HG02973 (cell line): Measurements from ENCODE around the gene VPS45.
"Not testable (repeated sequence)": the region's sequence is repeated elsewhere in the genome, so short reads cannot be mapped to it uniquely, and the experiment has no call there.

Experiments used
- ATAC-seq: cut with Tn5 transposase; IDR thresholded peaks from one replicate; pipeline ENCODE4 v1.9.1; 2021; ENCODE audit warnings: moderate library complexity; ENCODE audit not compliant: unreplicated experiment

VPS45 gene

DNA sequence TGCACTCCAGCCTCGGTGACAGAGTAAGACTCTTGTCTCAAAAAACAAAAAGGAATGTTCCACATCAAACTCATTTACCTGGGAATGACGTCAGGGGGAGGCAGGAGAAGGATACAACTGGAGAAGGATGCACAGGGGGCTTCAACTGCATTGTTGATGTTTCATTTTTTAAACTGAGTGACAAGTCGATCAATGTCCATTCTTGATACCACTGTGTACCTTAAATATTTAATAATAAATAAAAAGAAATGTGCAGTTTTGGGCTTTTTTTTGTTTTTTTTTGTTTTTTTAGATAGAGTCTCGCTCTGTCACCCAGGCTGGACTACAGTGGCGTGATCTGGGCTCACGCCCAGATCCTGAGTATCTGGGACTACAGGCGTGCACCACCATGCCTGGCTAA is 117.9 kb downstream of the VPS45 start:
- ATAC-seq: no peak

DNA sequence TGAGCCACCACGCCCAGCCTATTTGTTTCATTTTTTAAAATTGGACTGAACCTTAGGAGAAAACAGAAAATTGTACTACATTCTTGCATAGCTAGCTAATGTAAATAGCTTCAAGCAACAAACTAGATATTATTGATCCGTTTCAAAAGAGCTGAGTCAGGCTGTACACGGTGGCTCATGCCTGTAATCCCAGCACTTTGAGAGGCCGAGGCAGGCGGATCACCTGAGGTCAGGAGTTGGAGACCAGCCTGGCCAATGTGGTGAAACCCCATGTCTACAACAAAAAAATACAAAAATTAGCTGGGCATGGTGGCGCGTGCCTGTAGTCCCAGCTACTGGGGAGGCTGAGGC is 118.8 kb downstream of the VPS45 start:
- not testable (repeated sequence) for ATAC-seq

DNA sequence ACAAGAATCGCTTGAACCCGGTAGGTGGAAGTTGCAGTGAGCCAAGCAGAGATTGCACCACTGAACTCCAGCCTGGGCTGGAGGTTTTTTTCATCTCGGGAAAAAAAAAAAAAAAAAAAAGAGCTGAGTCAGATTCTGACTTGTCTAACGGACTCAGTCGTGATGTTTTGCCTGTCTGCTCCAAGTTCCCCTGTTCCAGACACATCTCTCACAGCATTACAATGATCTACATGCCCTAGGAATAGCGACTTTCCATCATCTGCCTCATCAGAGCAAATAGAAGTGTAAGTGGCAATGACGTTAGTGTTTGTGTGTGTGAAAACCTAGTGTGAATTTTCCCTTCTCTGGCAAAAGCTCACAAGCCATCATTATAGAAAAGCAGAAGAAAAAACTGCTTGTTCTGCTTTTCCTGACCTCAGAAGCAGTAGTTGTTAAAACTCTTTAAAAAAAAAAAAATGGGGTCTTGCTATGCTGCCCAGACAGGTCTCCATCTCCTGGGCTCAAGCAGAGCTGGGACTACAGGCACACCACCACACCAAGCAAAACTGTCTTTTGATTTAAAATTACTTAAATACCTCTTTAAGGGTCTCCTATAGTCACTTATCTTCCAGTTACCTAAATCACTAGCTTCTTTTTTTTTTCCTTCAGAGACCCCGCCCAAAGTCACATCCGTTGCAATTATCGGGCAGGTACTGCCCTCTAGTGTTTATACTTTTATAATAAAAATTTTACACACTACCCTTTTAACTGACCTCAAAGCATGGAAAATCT is 119.4 kb downstream of the VPS45 start:
- no peak for ATAC-seq

DNA sequence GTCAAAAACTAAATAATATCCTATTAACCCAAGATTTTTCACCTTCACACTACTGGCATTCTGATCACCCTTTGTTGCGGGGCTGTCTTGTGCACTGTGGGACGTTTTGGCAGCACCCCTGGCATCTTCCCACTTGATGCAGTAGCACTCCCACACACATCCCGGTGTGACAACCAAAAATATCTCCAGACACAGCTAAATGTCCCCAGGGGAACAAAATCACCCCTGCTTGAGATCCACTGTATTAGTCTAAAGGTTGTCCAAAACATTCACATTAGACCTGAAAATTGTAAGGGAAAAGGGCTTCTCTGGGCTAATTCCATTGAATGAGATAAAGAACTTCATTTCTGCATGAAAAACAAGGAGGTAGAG is 120.0 kb downstream of the VPS45 start:
- ATAC-seq: no peak

DNA sequence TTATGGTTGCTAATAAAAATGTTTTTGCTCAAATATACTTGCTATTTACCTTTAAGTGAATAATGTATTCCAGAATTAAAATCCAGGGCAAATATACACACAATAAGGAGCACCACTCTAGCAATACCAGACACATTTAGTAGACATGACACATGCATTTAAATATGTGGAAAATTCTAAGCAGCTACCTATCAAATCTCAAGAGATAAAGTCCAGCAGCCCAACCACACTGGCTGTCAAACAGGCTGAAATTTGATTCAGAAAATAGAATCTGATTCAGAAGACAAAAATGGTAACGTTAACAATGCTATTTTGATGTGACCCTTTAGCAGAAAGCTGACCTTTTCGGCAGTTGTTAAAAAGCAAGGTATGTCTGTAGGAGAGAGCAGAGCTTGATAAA is 124.4 kb downstream of the VPS45 start:
- no peak for ATAC-seq

DNA sequence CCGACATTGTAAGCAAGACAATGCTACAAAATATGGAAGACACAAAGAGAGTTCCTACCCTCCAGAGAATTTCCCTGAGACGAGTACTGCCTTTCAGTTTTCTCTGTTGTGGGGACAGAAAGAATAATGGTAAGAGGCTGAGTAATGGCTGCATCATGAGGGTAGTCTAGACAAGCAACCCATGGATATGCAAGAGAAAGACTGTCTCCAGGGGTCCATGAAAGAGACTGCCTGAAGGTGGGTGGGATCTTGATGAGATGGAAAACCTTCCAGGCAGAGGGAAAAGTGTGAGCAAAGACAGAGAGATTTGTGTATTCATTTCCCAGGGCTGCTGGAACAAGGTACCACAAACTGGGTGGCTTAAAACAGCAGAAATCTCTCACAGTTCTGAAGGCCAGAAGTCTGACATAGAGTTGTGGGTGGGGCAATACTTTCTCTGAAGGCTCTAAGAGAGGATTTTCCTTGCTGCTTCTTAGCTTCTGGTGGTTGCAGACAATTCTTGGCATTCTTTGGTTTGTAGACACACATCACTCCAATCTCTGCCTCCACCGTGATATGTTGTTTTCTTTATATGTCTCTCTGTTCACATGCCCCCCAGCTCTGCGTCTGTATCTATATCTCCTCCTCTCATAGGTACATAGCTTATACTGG is 126.9 kb downstream of the VPS45 start:
- no peak for ATAC-seq
